GM06990 (cell line): ENCODE data around the gene IGF1.

Experiments used
- DNase-seq: peaks from one replicate; pipeline ENCODE4 v3.0.0-alpha.2; 2011; ENCODE audit not compliant: insufficient read length; ENCODE audit errors: extremely low read depth
- H3K27me3 ChIP-seq: replicated peaks from 2 replicates; pipeline ENCODE4 v1.6.0; 2011; ENCODE audit warnings: low read length; ENCODE audit not compliant: control insufficient read depth, insufficient read depth
- H3K36me3 ChIP-seq: 2 replicates; pipeline ENCODE4 v1.5.1; 2011; ENCODE audit warnings: low read length; ENCODE audit not compliant: control insufficient read depth, insufficient read depth
- H3K4me3 ChIP-seq: replicated peaks from 2 replicates; pipeline ENCODE4 v1.5.1; 2011; ENCODE audit warnings: low read depth, mild to moderate bottlenecking, control low read depth, low read length
- CTCF ChIP-seq: IDR thresholded peaks from 2 replicates; pipeline ENCODE4 v1.5.1; 2011; ENCODE audit warnings: low read length, control low read depth, mild to moderate bottlenecking, inconsistent platforms; ENCODE audit not compliant: insufficient read depth, poor library complexity, severe bottlenecking

The IGF1 gene

GRCh38 chr12:102468261-102468915 is 12.0 kb downstream of the IGF1 start:
- DNase-seq, result no peak
- Histone ChIP-seq H3K4me3 (no peak overlapping the region), H3K27me3 (no peaks in the 10 kb centered on the region), H3K36me3 (no peaks in the 10 kb centered on the region)
- TF ChIP-seq CTCF, result no peak

DNA sequence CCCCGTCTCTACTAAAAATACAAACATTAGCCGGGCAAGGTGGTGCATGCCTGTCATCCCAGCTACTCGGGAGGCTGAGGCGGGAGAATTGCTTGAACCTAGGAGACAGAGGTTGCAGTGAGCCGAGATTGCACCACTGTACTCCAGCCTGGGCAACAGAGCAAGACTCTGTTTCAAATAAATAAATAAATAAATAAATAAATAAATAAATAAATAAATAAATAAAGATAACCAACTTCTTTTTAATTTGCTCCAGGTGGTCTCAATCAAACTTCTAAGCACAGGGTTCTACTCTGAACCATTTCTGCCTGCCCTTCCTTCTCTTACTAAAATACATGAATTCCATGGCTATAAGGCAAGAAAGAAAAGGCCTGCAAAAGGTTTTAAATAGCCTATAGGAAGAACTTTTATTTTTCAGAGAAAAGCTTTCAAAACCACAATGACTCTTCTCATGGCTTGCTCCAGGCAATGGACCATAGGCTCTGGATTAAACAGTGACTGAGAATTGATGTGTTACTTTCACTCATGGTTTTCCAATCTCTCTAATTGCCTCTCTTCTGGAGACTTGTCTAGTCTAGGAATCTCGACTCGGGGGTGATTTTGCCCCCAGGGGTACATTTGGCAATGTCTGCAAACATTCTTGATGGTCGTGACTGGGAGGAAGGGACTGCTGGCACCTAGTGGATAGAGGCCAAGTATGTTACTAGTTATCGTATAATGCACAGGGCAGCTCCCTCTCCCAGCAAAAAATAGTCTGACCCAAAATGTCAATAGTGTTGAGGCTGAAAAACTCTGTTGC is 14.4 kb downstream of the IGF1 start:
- TF ChIP-seq CTCF, result no peak
- Histone ChIP-seq H3K4me3 (no peak overlapping the region), H3K36me3 (no peaks in the 10 kb centered on the region), H3K27me3 (no peaks in the 10 kb centered on the region)
- no peak for DNase-seq

DNA sequence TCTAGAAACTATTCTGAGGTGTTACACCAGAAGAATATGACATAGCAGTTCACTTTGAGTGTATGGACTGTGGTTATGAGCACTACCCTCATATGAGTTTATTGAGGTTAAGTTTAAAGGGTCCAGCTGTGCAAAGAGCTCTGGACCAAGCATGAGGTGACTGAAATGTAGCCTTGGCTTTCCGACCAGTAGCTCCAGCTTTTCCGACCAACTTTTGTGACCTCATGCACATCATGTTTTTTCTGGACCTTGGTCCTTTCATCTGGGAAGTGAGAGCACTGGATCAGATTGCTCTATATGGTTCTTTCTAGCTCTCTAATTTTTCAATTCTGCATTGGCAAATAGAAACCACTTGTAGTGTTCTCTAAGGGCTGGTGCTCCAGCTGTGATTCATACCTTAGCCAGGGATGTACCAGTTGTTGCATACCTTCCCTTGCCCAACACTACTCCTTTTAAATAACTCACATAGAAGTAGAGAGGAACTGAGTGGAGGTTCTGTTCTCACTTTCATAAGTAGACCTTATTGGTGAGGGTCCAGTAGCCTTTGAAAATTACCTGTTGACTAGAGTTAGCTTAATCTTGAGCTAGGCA is 16.6 kb downstream of the IGF1 start:
- no peak for DNase-seq
- Histone ChIP-seq H3K36me3 (no peaks in the 10 kb centered on the region), H3K4me3 (no peak overlapping the region), H3K27me3 (no peaks in the 10 kb centered on the region)
- TF ChIP-seq CTCF, result no peak

GRCh38 chr12:102462795-102463465 is 17.4 kb downstream of the IGF1 start:
- Histone ChIP-seq H3K36me3 (no peaks in the 10 kb centered on the region), H3K27me3 (no peaks in the 10 kb centered on the region), H3K4me3 (no peak overlapping the region)
- no peak for DNase-seq
- no peak for TF ChIP-seq CTCF

DNA sequence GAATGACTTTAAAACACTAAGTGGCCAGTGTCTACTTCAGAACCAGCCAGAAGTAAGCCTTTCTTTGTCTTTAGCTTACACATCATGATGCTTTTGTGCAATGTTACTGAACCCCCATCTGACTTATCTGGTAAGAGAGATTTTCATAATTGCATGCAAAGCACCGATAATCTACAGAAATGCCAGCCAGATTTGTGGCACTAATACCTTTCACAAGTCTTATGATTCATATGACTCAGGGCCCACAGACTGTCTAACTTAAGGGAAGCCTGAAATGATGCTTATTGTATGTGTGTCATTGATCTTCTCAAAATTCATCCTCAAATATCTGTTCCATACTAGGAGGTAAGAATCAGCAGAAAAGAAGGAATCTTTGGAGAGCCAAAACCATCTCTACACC is 18.0 kb downstream of the IGF1 start:
- H3K36me3 ChIP-seq, result no peaks in the 10 kb centered on the region

More for the DNA sequence above, 18.0 kb downstream of the IGF1 start:
- Histone ChIP-seq H3K4me3 (no peak overlapping the region), H3K27me3 (no peaks in the 10 kb centered on the region)
- no peak for TF ChIP-seq CTCF
- no peak for DNase-seq
